PC-3 (cell line): ENCODE results near the gene NGF. TPM values are rescaled to one million over a fixed set of nuclear protein-coding genes. Genes with fewer than 3 reads are reported as not detected.

Experiments
- ATAC-seq: fragments of 200-7000 bp; cut with Tn5 transposase; 2 replicates; pipeline ENCODE4 v1.9.1; 2020; ENCODE audit warnings: mild to moderate bottlenecking, moderate library complexity
- BruUV-seq: library from RNA; stranded (reverse); fragments of 400-500 nt; replicated peaks from 2 replicates; lab custom pipeline; 2021; lab: Mats Ljungman, UMichigan
- CTCF ChIA-PET: fragments of 300-600 bp; sonication (Branson Sonifier 250); formaldehyde crosslinking; loops from one replicate; lab custom pipeline; 2022; ENCODE audit warnings: antibody characterized with exemption; lab: Charles Lee
- POLR2A ChIA-PET: fragments of 300-600 bp; sonication (Branson Sonifier 250); formaldehyde crosslinking; loops from one replicate; lab custom pipeline; 2022; ENCODE audit warnings: antibody characterized with exemption; ENCODE audit not compliant: unreplicated experiment; lab: Charles Lee
- DNase-seq: peaks from one replicate; pipeline ENCODE4 v3.0.0-alpha.2; 2015
- H2AFZ ChIP-seq: fragments of 300-600 bp; sonication (generic); 2 replicates; pipeline ENCODE4 v1.6.0; 2016; ENCODE audit warnings: antibody characterized with exemption, low read length
- H3F3A ChIP-seq: fragments of 300-600 bp; sonication (generic); one replicate; pipeline ENCODE4 v1.6.0; 2017; ENCODE audit warnings: antibody characterized with exemption, low read length, control low read depth, mild to moderate bottlenecking; ENCODE audit not compliant: unreplicated experiment
- H3K27ac ChIP-seq: fragments of 300-600 bp; sonication (generic); 2 replicates; pipeline ENCODE4 v1.5.1; 2016; ENCODE audit warnings: mild to moderate bottlenecking, low read length
- H3K27me3 ChIP-seq: fragments of 300-600 bp; sonication (generic); 2 replicates; pipeline ENCODE4 v1.6.1; 2016; ENCODE audit warnings: low read length, mixed read lengths
- H3K36me3 ChIP-seq: fragments of 300-600 bp; sonication (generic); 2 replicates; pipeline ENCODE4 v1.6.1; 2016; ENCODE audit warnings: low read depth, mixed run types, low read length, mixed read lengths
- H3K4me1 ChIP-seq: fragments of 300-600 bp; sonication (generic); 2 replicates; pipeline ENCODE4 v1.5.1; 2016; ENCODE audit warnings: low read length; ENCODE audit not compliant: insufficient read depth
- H3K4me2 ChIP-seq: fragments of 300-600 bp; sonication (generic); 2 replicates; pipeline ENCODE4 v1.6.0; 2016; ENCODE audit warnings: low read length
- H3K4me3 ChIP-seq: fragments of 300-600 bp; sonication (generic); 2 replicates; pipeline ENCODE4 v1.5.1; 2016; ENCODE audit warnings: mild to moderate bottlenecking, low read length, mixed read lengths
- H3K79me2 ChIP-seq: fragments of 300-600 bp; sonication (generic); 2 replicates; pipeline ENCODE4 v1.6.1; 2017; ENCODE audit warnings: low read length, mixed read lengths
- H3K9ac ChIP-seq: fragments of 300-600 bp; sonication (generic); 2 replicates; pipeline ENCODE4 v1.6.0; 2016; ENCODE audit warnings: mild to moderate bottlenecking, low read length
- H3K9me2 ChIP-seq: fragments of 300-600 bp; sonication (generic); replicated peaks from 2 replicates; pipeline ENCODE4 v1.6.1; 2016; ENCODE audit warnings: mixed run types, low read length, mixed read lengths
- H3K9me3 ChIP-seq: fragments of 300-600 bp; sonication (generic); 2 replicates; pipeline ENCODE4 v1.6.1; 2016; ENCODE audit warnings: low read length, mixed read lengths
- H4K20me1 ChIP-seq: fragments of 300-600 bp; sonication (generic); 2 replicates; pipeline ENCODE4 v1.6.1; 2016; ENCODE audit warnings: low read length, mixed read lengths
- CTCF ChIP-seq: fragments of 300-600 bp; sonication (generic); conservative IDR thresholded peaks from 2 replicates; pipeline ENCODE4 v1.5.1; 2017; ENCODE audit warnings: antibody characterized with exemption, low read depth, mild to moderate bottlenecking, low read length
- EZH2 ChIP-seq: fragments of 300-600 bp; sonication (generic); IDR thresholded peaks from one replicate; pipeline ENCODE4 v1.6.1; 2017; ENCODE audit warnings: antibody characterized with exemption, mild to moderate bottlenecking, low read length; ENCODE audit not compliant: unreplicated experiment
- EZH2phosphoT487 ChIP-seq: fragments of 300-600 bp; sonication (generic); IDR thresholded peaks from 2 replicates; pipeline ENCODE4 v1.6.1; 2018; ENCODE audit warnings: mild to moderate bottlenecking, antibody characterized with exemption, low read length, borderline replicate concordance
- intact Hi-C: fragments of 100-400 bp; cut with micrococcal nuclease; formaldehyde crosslinking; loops from 2 replicates; pipeline ENCODE4 v1.9.0; 2023
- total RNA-seq: library from RNA; depleted of rRNA; stranded (reverse); fragments of >200 nt; gene quantifications from 2 replicates; pipeline ENCODE4 v1.2.3, GENCODE V29; 2014

The NGF gene
- total RNA-seq, 1 experiment from 2014 or later: 2.4 TPM

DNA sequence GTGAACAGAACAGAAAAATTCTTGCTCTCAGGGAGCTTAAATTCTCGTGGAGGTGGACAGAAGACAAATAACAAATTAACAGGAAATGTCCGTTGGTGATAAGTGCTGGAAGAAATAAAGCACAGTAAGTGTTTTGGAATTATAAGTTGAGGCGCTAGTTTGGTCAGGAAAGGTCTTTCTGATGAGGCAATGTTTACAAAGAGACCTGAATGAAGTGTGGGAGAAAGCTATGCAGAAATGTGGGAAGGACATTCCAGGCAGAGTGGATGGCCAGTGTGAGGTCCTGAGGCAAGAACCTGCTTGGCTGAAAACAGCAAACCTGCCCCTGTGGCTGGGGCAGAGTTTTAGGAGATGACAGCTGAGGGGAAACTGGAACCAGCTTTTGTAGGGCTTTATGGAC lies 23.3 kb downstream of the NGF start:
- no peaks in the 10 kb centered on the region for H3K9me2 ChIP-seq
- no peaks in the 10 kb centered on the region for H4K20me1 ChIP-seq
- H3K9ac ChIP-seq: no peak overlapping the region
- no peak overlapping the region for H3K27ac ChIP-seq
- H3K9me3 ChIP-seq: no peaks in the 10 kb centered on the region
- H3K4me3 ChIP-seq: no peak overlapping the region
- H3K4me1 ChIP-seq: peaks cover 39% of the 10 kb centered on the region
- peak overlapping the region; percentile 15 for H3K4me2 ChIP-seq
- H3F3A ChIP-seq: no peaks in the 10 kb centered on the region
- ChIA-PET POLR2A (no interaction called here), CTCF (interaction anchor here (0.6 kb wide), 1 partner anchor 136 kb away, joined by 5 read pairs; no protein-coding TSS in a partner anchor)
- H2AFZ ChIP-seq: no peak overlapping the region
- ATAC-seq (peak; percentile 35), DNase-seq (peak; percentile 78)
- TF ChIP-seq EZH2phosphoT487 (no peak), EZH2 (no peak), CTCF (no peak)
- intact Hi-C loops: loop anchor here (5.0 kb wide), 1 partner anchor 233 kb away; no protein-coding TSS in a partner anchor
- no peaks in the 10 kb centered on the region for H3K27me3 ChIP-seq
- no peaks in the 10 kb centered on the region for H3K36me3 ChIP-seq
- no TSS peak for BruUV-seq
- H3K79me2 ChIP-seq: no peaks in the 10 kb centered on the region

GRCh38 chr1:115314092-115314491 lies 24.0 kb downstream of the NGF start:
- Histone ChIP-seq H3K9me2 (no peaks in the 10 kb centered on the region), H3F3A (no peaks in the 10 kb centered on the region), H3K9me3 (no peaks in the 10 kb centered on the region), H3K27ac (no peak overlapping the region), H3K4me1 (peaks cover 36% of the 10 kb centered on the region), H2AFZ (no peak overlapping the region), H3K4me3 (no peak overlapping the region), H3K27me3 (no peaks in the 10 kb centered on the region), H3K79me2 (no peaks in the 10 kb centered on the region), H3K9ac (no peak overlapping the region), H4K20me1 (no peaks in the 10 kb centered on the region), H3K36me3 (no peaks in the 10 kb centered on the region), H3K4me2 (peak overlapping the region; percentile 15; the same call in 1 of the 2 replicates)
- POLR2A ChIA-PET: no interaction called here
- TF ChIP-seq EZH2phosphoT487 (no peak), EZH2 (no peak), CTCF (no peak)
- CTCF ChIA-PET: interaction anchor here (0.6 kb wide), 1 partner anchor 135 kb away, joined by 5 read pairs; no protein-coding TSS in a partner anchor
- no TSS peak for BruUV-seq
- intact Hi-C loops: no loop called here
- DNase-seq: no peak
- no peak for ATAC-seq

DNA sequence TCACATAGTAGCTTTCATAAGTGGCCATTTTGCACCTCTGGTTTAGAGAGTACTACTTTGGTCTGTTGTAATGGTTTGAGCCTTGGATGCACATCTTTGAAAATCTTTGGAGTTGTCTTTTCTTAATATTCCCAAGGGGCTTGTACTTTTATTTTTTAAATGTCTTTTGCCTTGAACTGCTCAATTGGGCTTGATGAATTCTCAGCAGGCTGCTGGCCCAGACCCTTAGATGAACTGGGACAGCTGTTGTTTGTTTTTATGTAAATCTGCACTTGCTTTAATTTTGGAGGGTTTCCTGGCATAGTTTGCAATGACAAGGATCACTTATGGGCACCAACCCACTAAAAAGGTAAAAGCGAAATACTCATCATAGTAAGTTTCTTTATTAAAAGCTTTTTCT lies 24.9 kb downstream of the NGF start:
- Histone ChIP-seq H3K27me3 (no peaks in the 10 kb centered on the region), H3K4me1 (peaks cover 31% of the 10 kb centered on the region), H3K4me3 (no peak overlapping the region), H3K27ac (no peak overlapping the region), H3K9me3 (no peaks in the 10 kb centered on the region), H3K9ac (no peak overlapping the region), H2AFZ (no peak overlapping the region), H3F3A (no peaks in the 10 kb centered on the region), H4K20me1 (no peaks in the 10 kb centered on the region), H3K4me2 (no peak overlapping the region), H3K9me2 (no peaks in the 10 kb centered on the region), H3K36me3 (no peaks in the 10 kb centered on the region), H3K79me2 (no peaks in the 10 kb centered on the region)
- DNase-seq (no peak), ATAC-seq (no peak)
- no TSS peak for BruUV-seq
- ChIA-PET POLR2A (no interaction called here), CTCF (no interaction called here)
- TF ChIP-seq EZH2 (no peak), CTCF (no peak), EZH2phosphoT487 (no peak)
- intact Hi-C loops: no loop called here
